HG02943 (cell line): ENCODE results near the gene MINDY3.

Experiments
- ATAC-seq: cut with Tn5 transposase; IDR thresholded peaks from one replicate; pipeline ENCODE4 v1.9.1; 2021; ENCODE audit warnings: mild to moderate bottlenecking, low read depth, moderate library complexity; ENCODE audit not compliant: unreplicated experiment

Gene MINDY3

GRCh38 chr10:15740261-15740660 lies 120.0 kb downstream of the MINDY3 start:
- ATAC-seq, result no peak

GRCh38 chr10:15739254-15739970 lies 120.9 kb downstream of the MINDY3 start:
- ATAC-seq, result no peak

- ATAC-seq, result no peak
Measured at GRCh38 chr10:15738270-15738925, 121.9 kb downstream of the MINDY3 start.

GRCh38 chr10:15737656-15738055 lies 122.7 kb downstream of the MINDY3 start:
- ATAC-seq, result no peak

GRCh38 chr10:15735763-15736162 lies 124.5 kb downstream of the MINDY3 start:
- ATAC-seq, result no peak

- no peak for ATAC-seq
Measured at GRCh38 chr10:15730341-15730740, 130.0 kb downstream of the MINDY3 start.

- ATAC-seq, result no peak
Measured at GRCh38 chr10:15729890-15730289, 130.4 kb downstream of the MINDY3 start.
